GM23338 (cell line): Measurements from ENCODE around the gene SH2D5. TPM values are rescaled to one million over a fixed set of nuclear protein-coding genes. Genes with fewer than 3 reads are reported as not detected.

Experiments
- ATAC-seq: fragments of 200-7000 bp; cut with Tn5 transposase; 3 replicates; pipeline ENCODE4 v1.9.1; 2020
- DNase-seq: peaks from one replicate; pipeline ENCODE4 v3.0.0-alpha.2; 2015; ENCODE audit warnings: low spot score
- H2AFZ ChIP-seq: fragments of 200-600 bp; sonication (generic); 2 replicates; pipeline ENCODE4 v1.8.0; 2016; ENCODE audit warnings: antibody characterized with exemption, mild to moderate bottlenecking, moderate library complexity
- H3F3A ChIP-seq: fragments of 200-600 bp; sonication (generic); replicated peaks from 2 replicates; pipeline ENCODE4 v1.8.0; 2017; ENCODE audit warnings: antibody characterized with exemption, mixed run types, low read depth
- H3K27ac ChIP-seq: fragments of 200-600 bp; sonication (generic); 2 replicates; pipeline ENCODE4 v1.6.1; 2016; ENCODE audit warnings: low read depth
- H3K27me3 ChIP-seq: fragments of 200-600 bp; sonication (generic); 2 replicates; pipeline ENCODE4 v1.8.0; 2016; ENCODE audit warnings: mild to moderate bottlenecking, mixed run types, moderate library complexity; ENCODE audit not compliant: insufficient read depth
- H3K36me3 ChIP-seq: fragments of 200-600 bp; sonication (generic); 2 replicates; pipeline ENCODE4 v1.8.0; 2016; ENCODE audit warnings: mild to moderate bottlenecking; ENCODE audit not compliant: insufficient read depth
- H3K4me1 ChIP-seq: fragments of 200-600 bp; sonication (generic); 2 replicates; pipeline ENCODE4 v1.8.0; 2016; ENCODE audit warnings: mild to moderate bottlenecking, moderate library complexity; ENCODE audit not compliant: insufficient read depth
- H3K4me2 ChIP-seq: fragments of 200-600 bp; sonication (generic); 2 replicates; pipeline ENCODE4 v1.7.1; 2017; ENCODE audit warnings: mixed run types
- H3K4me3 ChIP-seq: fragments of 200-600 bp; sonication (generic); 2 replicates; pipeline ENCODE4 v1.6.1; 2016; ENCODE audit warnings: mixed run types
- H3K79me2 ChIP-seq: fragments of 200-600 bp; sonication (generic); replicated peaks from 2 replicates; pipeline ENCODE4 v1.8.0; 2017; ENCODE audit warnings: mild to moderate bottlenecking; ENCODE audit not compliant: insufficient read depth
- H3K9me2 ChIP-seq: fragments of 200-600 bp; sonication (generic); 2 replicates; pipeline ENCODE4 v1.8.0; 2017; ENCODE audit not compliant: insufficient read depth
- H4K20me1 ChIP-seq: fragments of 200-600 bp; sonication (generic); replicated peaks from 2 replicates; pipeline ENCODE4 v1.8.0; 2017; ENCODE audit warnings: mild to moderate bottlenecking; ENCODE audit not compliant: insufficient read depth
- H3K27ac Mint-ChIP-seq: 2 replicates; pipeline ENCODE4 v1.8.0; 2020; ENCODE audit warnings: inconsistent platforms, mild to moderate bottlenecking, moderate library complexity, mixed read lengths
- H3K27me3 Mint-ChIP-seq: 3 replicates; pipeline ENCODE4 v1.8.0; 2022; ENCODE audit warnings: low read depth, mild to moderate bottlenecking, moderate library complexity, mixed read lengths, inconsistent platforms; ENCODE audit not compliant: insufficient read depth, poor library complexity
- H3K36me3 Mint-ChIP-seq: 3 replicates; pipeline ENCODE4 v1.8.0; 2021; ENCODE audit warnings: low read depth, mild to moderate bottlenecking, inconsistent platforms, moderate library complexity, mixed read lengths
- H3K4me1 Mint-ChIP-seq: 3 replicates; pipeline ENCODE4 v1.8.0; 2020; ENCODE audit warnings: mild to moderate bottlenecking, inconsistent platforms, mixed read lengths
- H3K4me3 Mint-ChIP-seq: 3 replicates; pipeline ENCODE4 v1.8.0; 2021; ENCODE audit warnings: moderate library complexity, mild to moderate bottlenecking, inconsistent platforms, mixed read lengths
- H3K9me3 Mint-ChIP-seq: 3 replicates; pipeline ENCODE4 v1.8.0; 2020; ENCODE audit warnings: moderate library complexity, mild to moderate bottlenecking, inconsistent platforms, mixed read lengths
- CTCF ChIP-seq, 2 experiments: fragments of 200-600 bp in 1 of 2; sonication (generic) in 1 of 2; conservative IDR thresholded peaks; 2 replicates each; pipeline versions ENCODE4 v1.5.1 to v1.6.1; 2016 to 2017; ENCODE audit warnings: antibody characterized with exemption in 2 of 2, low read depth in 2 of 2, mild to moderate bottlenecking in 2 of 2, moderate library complexity in 1 of 2
- ETS1 ChIP-seq: IDR thresholded peaks from 2 replicates; pipeline ENCODE4 v1.6.1; 2016; ENCODE audit warnings: antibody characterized with exemption
- EZH2 ChIP-seq: fragments of 200-600 bp; sonication (generic); IDR thresholded peaks from one replicate; pipeline ENCODE4 v1.8.0; 2017; ENCODE audit warnings: antibody characterized with exemption, mild to moderate bottlenecking, low read depth; ENCODE audit not compliant: unreplicated experiment
- NANOG ChIP-seq: IDR thresholded peaks from 2 replicates; pipeline ENCODE4 v1.6.1; 2016; ENCODE audit warnings: antibody characterized with exemption, borderline replicate concordance
- ZNF114 ChIP-seq: fragments of 250-450 bp; sonication (Bioruptor Pico); IDR thresholded peaks from 2 replicates; pipeline ENCODE4 v1.5.0; 2020; ENCODE audit warnings: mild to moderate bottlenecking, moderate library complexity
- ZNF331 ChIP-seq: fragments of 250-450 bp; sonication (Bioruptor Pico); IDR thresholded peaks from 2 replicates; pipeline ENCODE4 v1.5.0; 2020; ENCODE audit warnings: low read depth, mild to moderate bottlenecking, moderate library complexity
- polyA plus RNA-seq: library from polyadenylated mRNA; unstranded; fragments of >200 nt; fragmentation: Nextera tagmentation; extraction: Ambion mirVana; gene quantifications from 2 replicates; pipeline ENCODE4 v1.2.1, GENCODE V29; 2016
- total RNA-seq: library from RNA; depleted of rRNA; stranded (reverse); fragments of >200 nt; shearing (Covaris generic); gene quantifications from 2 replicates; pipeline ENCODE4 v1.2.3, GENCODE V29; 2014

Gene SH2D5
- total and polyA plus RNA-seq, 2 experiments from 2014 or later: 5.0 to 24.8 TPM

- TF ChIP-seq NANOG (no peak), EZH2 (no peak)
These were observed 6.2 kb downstream of the SH2D5 start (continued) for GRCh38 chr1:20726118-20726911.

- H3K27me3 Mint-ChIP-seq: peaks cover 9% of the 10 kb centered on the region
These were observed 7.0 kb downstream of the SH2D5 start for GRCh38 chr1:20725189-20726117.

GRCh38 chr1:20724364-20725188 lies 7.9 kb downstream of the SH2D5 start:
- Histone ChIP-seq H3K36me3 (no peaks in the 10 kb centered on the region), H3K9me2 (no peaks in the 10 kb centered on the region), H4K20me1 (no peaks in the 10 kb centered on the region; the same call in 1 of the 2 replicates), H3F3A (no peaks in the 10 kb centered on the region), H3K27ac (no peak overlapping the region), H2AFZ (no peak overlapping the region), H3K4me2 (no peak overlapping the region), H3K4me3 (no peak overlapping the region), H3K79me2 (no peaks in the 10 kb centered on the region), H3K27me3 (no peaks in the 10 kb centered on the region), H3K4me1 (peaks cover 15% of the 10 kb centered on the region)
- no peak for ATAC-seq
- Mint-ChIP-seq H3K9me3 (no peaks in the 10 kb centered on the region), H3K36me3 (no peaks in the 10 kb centered on the region; the same call in 2 of the 3 replicates), H3K27ac (no peak overlapping the region), H3K27me3 (peaks cover 5% of the 10 kb centered on the region), H3K4me1 (peaks cover 25% of the 10 kb centered on the region), H3K4me3 (no peak overlapping the region)
- no peak for DNase-seq
- TF ChIP-seq EZH2 (no peak), ZNF114 (no peak), ZNF331 (CRISPR knock-in tag) (no peak), ETS1 (no peak)

More at GRCh38 chr1:20725189-20726117, 7.0 kb downstream of the SH2D5 start:
- H3K4me3 ChIP-seq: no peak overlapping the region
- no peaks in the 10 kb centered on the region for H3K9me2 ChIP-seq
- H3K36me3 Mint-ChIP-seq: no peaks in the 10 kb centered on the region; the same call in 2 of the 3 replicates
- no peak for TF ChIP-seq CTCF (conservative IDR thresholded peaks at IDR 0.05; ENCODE audit: low read depth in 2 of 2)
- no peak overlapping the region for H3K27ac ChIP-seq
- ATAC-seq: no peak
- H3K4me2 ChIP-seq: no peak overlapping the region
- peaks cover 6% of the 10 kb centered on the region; the same call in 1 of the 2 replicates for H3K27me3 ChIP-seq
- no peak overlapping the region for H3K27ac Mint-ChIP-seq
- no peak overlapping the region for H2AFZ ChIP-seq
- no peaks in the 10 kb centered on the region for H3K36me3 ChIP-seq
- no peaks in the 10 kb centered on the region for H3F3A ChIP-seq
- peaks cover 23% of the 10 kb centered on the region for H3K4me1 ChIP-seq
- DNase-seq: no peak
- H3K9me3 Mint-ChIP-seq: no peaks in the 10 kb centered on the region
- no peak overlapping the region for H3K4me3 Mint-ChIP-seq
- peaks cover 31% of the 10 kb centered on the region for H3K4me1 Mint-ChIP-seq
- no peaks in the 10 kb centered on the region; the same call in 1 of the 2 replicates for H4K20me1 ChIP-seq
- no peaks in the 10 kb centered on the region for H3K79me2 ChIP-seq
